GM12872 (cell line): ENCODE data around the gene RNF151.

ENCODE experiments used
- CTCF ChIP-seq: IDR thresholded peaks from 3 replicates; pipeline ENCODE4 v1.5.1; 2011; ENCODE audit warnings: low read depth, mild to moderate bottlenecking, low read length, moderate library complexity; ENCODE audit not compliant: insufficient read depth

The RNF151 gene

GRCh38 chr16:1976216-1976520 lies 9.5 kb downstream of the RNF151 start:
- TF ChIP-seq CTCF, result no peak

- TF ChIP-seq CTCF, result no peak
Measured at GRCh38 chr16:1976951-1977874, 10.6 kb downstream of the RNF151 start.

DNA sequence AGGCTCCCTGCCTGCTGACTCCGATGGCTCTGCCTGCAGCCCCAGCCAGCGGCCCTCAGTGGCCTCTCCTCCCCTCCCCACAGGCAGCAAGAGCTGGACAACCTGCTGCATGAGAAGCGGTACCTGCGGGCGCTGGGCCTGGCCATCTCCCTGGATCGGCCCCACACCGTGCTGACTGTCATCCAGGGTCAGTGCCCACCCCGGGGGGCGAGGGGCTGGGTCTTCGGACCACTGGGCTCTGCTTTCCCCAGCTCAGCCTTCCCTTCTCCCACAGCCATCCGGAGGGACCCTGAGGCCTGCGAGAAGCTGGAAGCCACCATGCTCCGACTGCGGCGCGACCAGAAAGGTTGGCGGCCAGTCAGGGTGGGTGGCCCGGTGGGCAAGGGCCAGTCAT lies 11.2 kb downstream of the RNF151 start:
- no peak for TF ChIP-seq CTCF

- TF ChIP-seq CTCF, result no peak
Measured at GRCh38 chr16:1978476-1979120, 11.9 kb downstream of the RNF151 start.

- no peak for TF ChIP-seq CTCF
Measured at GRCh38 chr16:1979271-1980029, 12.8 kb downstream of the RNF151 start.

DNA sequence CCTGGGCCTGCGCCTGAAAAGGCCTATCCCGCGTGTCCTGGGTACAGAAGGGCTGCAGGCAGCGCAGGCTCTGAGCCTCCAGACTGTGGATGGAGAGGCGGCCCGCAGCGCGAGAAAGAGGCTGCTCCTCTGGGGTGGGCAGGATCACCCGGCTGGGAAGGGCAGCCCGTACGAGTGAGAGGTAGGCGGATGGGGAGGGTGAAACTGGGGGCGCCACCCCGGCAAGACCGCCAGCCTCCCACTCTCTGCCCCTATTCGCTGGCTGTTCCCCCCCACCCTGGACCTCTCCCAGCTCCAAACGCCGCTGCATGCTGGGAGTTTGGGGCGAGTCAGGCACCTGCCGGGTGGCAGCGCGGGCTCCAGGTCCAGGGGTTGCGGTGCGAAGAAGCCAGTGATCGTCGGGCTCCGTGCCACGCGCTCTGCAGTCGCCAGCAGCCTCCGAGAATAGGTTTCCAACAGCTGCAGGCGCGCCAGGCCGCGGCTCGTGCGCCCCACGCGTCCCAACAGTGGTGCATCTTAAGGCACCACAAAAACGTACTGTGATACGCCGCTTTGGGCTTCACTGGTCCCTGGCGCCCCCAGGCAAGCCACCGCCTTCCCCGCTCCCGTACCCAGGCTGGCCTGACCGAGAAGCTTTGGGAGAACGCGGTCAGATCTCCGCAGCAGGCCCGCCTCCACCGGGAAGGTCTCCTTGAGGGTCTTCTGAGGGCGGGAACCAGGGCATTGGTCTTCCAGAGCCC lies 13.5 kb downstream of the RNF151 start:
- TF ChIP-seq CTCF, result no peak

GRCh38 chr16:1980770-1981087 lies 14.1 kb downstream of the RNF151 start:
- TF ChIP-seq CTCF, result no peak
